Testis (tissue), 2 donors: ENCODE results near the gene UTP15.

Source experiments
- POLR2A ChIP-seq: fragments of 450-650 bp; IDR thresholded peaks from one replicate; pipeline ENCODE4 v1.6.1; 2017; ENCODE audit warnings: antibody characterized with exemption, mild to moderate bottlenecking, moderate library complexity
- TF ChIP-seq, protein P1 (sequence below), 3 experiments: fragments of 450-650 bp in 2 of 3; fragments of 200-600 bp in 1 of 3; sonication (generic) in 1 of 3; IDR thresholded peaks; one replicate each; pipeline ENCODE4 v1.5.1; 2016 to 2019; ENCODE audit warnings: antibody characterized with exemption in 3 of 3, mild to moderate bottlenecking in 2 of 3, moderate library complexity in 1 of 3

DNA sequence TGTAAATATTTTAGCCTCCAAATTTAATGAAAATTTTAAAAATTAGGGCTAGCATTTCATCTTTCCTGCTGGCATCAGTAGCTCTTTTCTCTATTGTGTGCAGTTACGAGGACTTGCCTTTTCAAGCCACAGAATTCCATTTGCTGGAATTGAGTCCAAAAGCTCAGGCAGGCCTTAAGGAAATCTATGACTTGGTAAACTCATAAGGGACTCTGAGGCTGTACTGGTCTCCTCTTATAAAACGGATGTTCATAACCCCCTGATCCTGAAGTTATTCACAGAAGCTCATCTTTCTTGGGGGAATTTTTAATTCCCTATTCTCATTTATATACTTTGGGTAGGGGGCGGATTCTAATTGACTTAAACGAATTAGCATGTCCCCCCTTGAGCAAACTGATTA, 23.5 kb upstream of the UTP15 start:
- TF ChIP-seq, protein P1, sequence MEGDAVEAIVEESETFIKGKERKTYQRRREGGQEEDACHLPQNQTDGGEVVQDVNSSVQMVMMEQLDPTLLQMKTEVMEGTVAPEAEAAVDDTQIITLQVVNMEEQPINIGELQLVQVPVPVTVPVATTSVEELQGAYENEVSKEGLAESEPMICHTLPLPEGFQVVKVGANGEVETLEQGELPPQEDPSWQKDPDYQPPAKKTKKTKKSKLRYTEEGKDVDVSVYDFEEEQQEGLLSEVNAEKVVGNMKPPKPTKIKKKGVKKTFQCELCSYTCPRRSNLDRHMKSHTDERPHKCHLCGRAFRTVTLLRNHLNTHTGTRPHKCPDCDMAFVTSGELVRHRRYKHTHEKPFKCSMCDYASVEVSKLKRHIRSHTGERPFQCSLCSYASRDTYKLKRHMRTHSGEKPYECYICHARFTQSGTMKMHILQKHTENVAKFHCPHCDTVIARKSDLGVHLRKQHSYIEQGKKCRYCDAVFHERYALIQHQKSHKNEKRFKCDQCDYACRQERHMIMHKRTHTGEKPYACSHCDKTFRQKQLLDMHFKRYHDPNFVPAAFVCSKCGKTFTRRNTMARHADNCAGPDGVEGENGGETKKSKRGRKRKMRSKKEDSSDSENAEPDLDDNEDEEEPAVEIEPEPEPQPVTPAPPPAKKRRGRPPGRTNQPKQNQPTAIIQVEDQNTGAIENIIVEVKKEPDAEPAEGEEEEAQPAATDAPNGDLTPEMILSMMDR (IDR thresholded peaks at IDR 0.05) = no peak
- TF ChIP-seq POLR2A = no peak
